GM12878 (cell line): Measurements from ENCODE around the gene MEMO1. TPM values are rescaled to one million over a fixed set of nuclear protein-coding genes. Genes with fewer than 3 reads are reported as not detected.

Experiments
- ATF3 ChIP-seq: IDR thresholded peaks from 2 replicates; pipeline ENCODE4 v1.6.1; 2011; ENCODE audit warnings: low read depth, mild to moderate bottlenecking, low read length, moderate library complexity, borderline replicate concordance; ENCODE audit errors: extremely low read depth
- ATF7 ChIP-seq: fragments of 450-650 bp; IDR thresholded peaks from 2 replicates; pipeline ENCODE4 v1.6.1; 2016; ENCODE audit warnings: low read depth, mild to moderate bottlenecking
- BMI1 ChIP-seq: fragments of 450-650 bp; IDR thresholded peaks from 2 replicates; pipeline ENCODE4 v1.6.1; 2016; ENCODE audit warnings: mild to moderate bottlenecking, moderate library complexity, borderline replicate concordance
- BRCA1 ChIP-seq: IDR thresholded peaks from 2 replicates; pipeline ENCODE4 v1.6.1; 2011; ENCODE audit warnings: low read depth, low read length, improper control_type of control experiment
- CBX3 ChIP-seq: fragments of 200-600 bp; sonication (generic); IDR thresholded peaks from 2 replicates; pipeline ENCODE4 v1.6.1; 2016; ENCODE audit warnings: low read depth, borderline replicate concordance
- CHD2 ChIP-seq: IDR thresholded peaks from 2 replicates; pipeline ENCODE4 v1.6.1; 2011; ENCODE audit warnings: low read depth, low read length, improper control_type of control experiment, borderline replicate concordance
- CHD4 ChIP-seq: fragments of 200-600 bp; sonication (generic); IDR thresholded peaks from 2 replicates; pipeline ENCODE4 v1.6.1; 2016; ENCODE audit warnings: mild to moderate bottlenecking
- CREM ChIP-seq: IDR thresholded peaks from 2 replicates; pipeline ENCODE4 v1.6.1; 2014; ENCODE audit warnings: antibody characterized with exemption, low read depth
- EP300 ChIP-seq, 2 experiments: fragments of 150-350 bp in 1 of 2; IDR thresholded peaks; 2 replicates each; pipeline ENCODE4 v1.6.1; 2011 to 2012; ENCODE audit warnings: low read depth in 2 of 2, low read length in 2 of 2, borderline replicate concordance in 1 of 2, improper control_type of control experiment in 1 of 2, inconsistent platforms in 1 of 2; ENCODE audit not compliant: control insufficient read depth in 1 of 2
- FOS ChIP-seq: IDR thresholded peaks from 3 replicates; pipeline ENCODE4 v1.6.1; 2011; ENCODE audit warnings: borderline replicate concordance; ENCODE audit not compliant: insufficient read length; ENCODE audit errors: extremely low read depth
- IKZF1 ChIP-seq: fragments of 450-650 bp; conservative IDR thresholded peaks from 2 replicates; pipeline ENCODE4 v1.6.1; 2017; ENCODE audit warnings: antibody characterized with exemption, mild to moderate bottlenecking
- JUND ChIP-seq: IDR thresholded peaks from 2 replicates; pipeline ENCODE4 v1.6.1; 2012; ENCODE audit warnings: low read depth, mild to moderate bottlenecking, low read length, improper control_type of control experiment, moderate library complexity
- KLF5 ChIP-seq: fragments of 450-650 bp; IDR thresholded peaks from 2 replicates; pipeline ENCODE4 v1.6.1; 2014; ENCODE audit warnings: mild to moderate bottlenecking; ENCODE audit not compliant: partially characterized antibody
- MEF2B ChIP-seq: fragments of 450-650 bp; IDR thresholded peaks from 2 replicates; pipeline ENCODE4 v1.6.1; 2018; ENCODE audit warnings: mild to moderate bottlenecking, moderate library complexity; ENCODE audit not compliant: partially characterized antibody, poor library complexity, severe bottlenecking
- MTA2 ChIP-seq: fragments of 450-650 bp; IDR thresholded peaks from 2 replicates; pipeline ENCODE4 v1.6.1; 2016; ENCODE audit warnings: low read depth, mild to moderate bottlenecking, moderate library complexity
- PAX8 ChIP-seq: fragments of 450-650 bp; IDR thresholded peaks from 2 replicates; pipeline ENCODE4 v1.6.1; 2017; ENCODE audit warnings: mild to moderate bottlenecking, moderate library complexity
- PML ChIP-seq: IDR thresholded peaks from 2 replicates; pipeline ENCODE4 v1.6.1; 2012; ENCODE audit warnings: low read length, inconsistent platforms
- POU2F2 ChIP-seq: IDR thresholded peaks from 3 replicates; pipeline ENCODE4 v1.6.1; 2011; ENCODE audit warnings: low read depth, mild to moderate bottlenecking, low read length, borderline replicate concordance
- RAD21 ChIP-seq: IDR thresholded peaks from 2 replicates; pipeline ENCODE4 v1.6.1; 2011; ENCODE audit warnings: mild to moderate bottlenecking, low read depth, low read length, moderate library complexity; ENCODE audit not compliant: insufficient read depth
- RB1 ChIP-seq: fragments of 450-650 bp; formaldehyde crosslinking; IDR thresholded peaks from 2 replicates; pipeline ENCODE4 v1.6.1; 2017; ENCODE audit warnings: mild to moderate bottlenecking, borderline replicate concordance
- RELB ChIP-seq: fragments of 450-650 bp; IDR thresholded peaks from 2 replicates; pipeline ENCODE4 v1.6.1; 2017; ENCODE audit warnings: low read depth, mild to moderate bottlenecking, moderate library complexity
- RFX5 ChIP-seq: IDR thresholded peaks from 2 replicates; pipeline ENCODE4 v1.6.1; 2011; ENCODE audit warnings: low read depth, low read length, improper control_type of control experiment
- ZBTB4 ChIP-seq: fragments of 450-650 bp; formaldehyde crosslinking; IDR thresholded peaks from 2 replicates; pipeline ENCODE4 v1.4.0; 2022; ENCODE audit warnings: mild to moderate bottlenecking, moderate library complexity
- ZNF217 ChIP-seq: fragments of 450-650 bp; IDR thresholded peaks from 2 replicates; pipeline ENCODE4 v1.6.1; 2017; ENCODE audit warnings: antibody characterized with exemption, mild to moderate bottlenecking
- ZNF24 ChIP-seq: fragments of 450-650 bp; IDR thresholded peaks from 2 replicates; pipeline ENCODE4 v1.6.1; 2017; ENCODE audit warnings: antibody characterized with exemption, mild to moderate bottlenecking
- ZNF384 ChIP-seq: IDR thresholded peaks from 2 replicates; pipeline ENCODE4 v1.6.1; 2012; ENCODE audit warnings: low read depth, mild to moderate bottlenecking, low read length, improper control_type of control experiment, borderline replicate concordance
- ZZZ3 ChIP-seq: IDR thresholded peaks from 2 replicates; pipeline ENCODE4 v1.6.1; 2011; ENCODE audit warnings: low read depth; ENCODE audit not compliant: control insufficient read depth, insufficient read length
- polyA plus RNA-seq, 11 experiments: library from polyadenylated mRNA; depleted of rRNA in 4 of 11; unstranded in 6 of 11; stranded (reverse) in 5 of 11; fragments of >200 nt; fragmentation: Nextera tagmentation in 4 of 11; fragmentation: Illumina TruSeq in 1 of 11; extraction: Ambion mirVana in 4 of 11; extraction: Trizol in 1 of 11; gene quantifications; 1 replicate in 1 of 11; 2 replicates in 10 of 11; pipeline versions ENCODE4 v1.2.1 to v1.2.3, GENCODE V29; 2011 to 2016; ENCODE audit warnings: inconsistent platforms in 2 of 11, missing spikeins in 2 of 11, low read depth in 1 of 11
- total RNA-seq, 4 experiments: library from RNA; depleted of rRNA in 3 of 4; stranded (reverse); fragments of >200 nt in 3 of 4; fragmentation: Illumina TruSeq in 1 of 4; extraction: Trizol in 1 of 4; gene quantifications; 2 replicates each; pipeline versions ENCODE4 v1.2.1 to v1.2.3, GENCODE V29; 2013 to 2021

MEMO1 gene
- total and polyA plus RNA-seq, 10 of the 15 experiments (the other 5 are each of a cell fraction or from before 2014, with no cell fraction given) = 39.8 to 99.1 (median 72.2) TPM

- 0 out of 2 replicates have a peak, but pooled peaks have one; percentile 62 for TF ChIP-seq ZNF217
- no peak for TF ChIP-seq ATF7
- TF ChIP-seq FOS = no peak
- no peak for TF ChIP-seq CREM
- TF ChIP-seq KLF5 = no peak
- TF ChIP-seq JUND = no peak
- TF ChIP-seq CBX3 = no peak
- TF ChIP-seq BMI1 = no peak
- TF ChIP-seq BRCA1 = no peak
- TF ChIP-seq POU2F2 = no peak
- TF ChIP-seq RB1 = no peak
- TF ChIP-seq ZNF384 = no peak
- TF ChIP-seq ZNF24 = peak; percentile 19; the same call in 1 of the 2 replicates
- no peak for TF ChIP-seq ATF3
- TF ChIP-seq RAD21 = no peak
- no peak for TF ChIP-seq PML
- no peak for TF ChIP-seq PAX8
- TF ChIP-seq ZZZ3 = no peak
- no peak for TF ChIP-seq CHD2
- TF ChIP-seq ZBTB4 = no peak
- TF ChIP-seq RFX5 = no peak
- TF ChIP-seq MTA2 = peak; percentile 95
- TF ChIP-seq RELB = peak; percentile 41; the same call in 1 of the 2 replicates
- no peak for TF ChIP-seq EP300 (IDR thresholded peaks at IDR 0.05; ENCODE audit: borderline replicate concordance in 1 of 2, control insufficient read depth in 1 of 2, low read depth in 2 of 2, low read length in 2 of 2)
- no peak for TF ChIP-seq IKZF1
- peak; percentile 53 for TF ChIP-seq MEF2B
- TF ChIP-seq CHD4 = no peak
Measured at GRCh38 chr2:31865215-31865614, 145.6 kb downstream of the MEMO1 start (continued).
